ENCODE results near the gene SLF2. TPM values are rescaled to one million over a fixed set of nuclear protein-coding genes. Genes with fewer than 3 reads are reported as not detected.

The SLF2 gene
- total RNA-seq, 1 donor from 2014 or later, result 16.4 TPM

DNA sequence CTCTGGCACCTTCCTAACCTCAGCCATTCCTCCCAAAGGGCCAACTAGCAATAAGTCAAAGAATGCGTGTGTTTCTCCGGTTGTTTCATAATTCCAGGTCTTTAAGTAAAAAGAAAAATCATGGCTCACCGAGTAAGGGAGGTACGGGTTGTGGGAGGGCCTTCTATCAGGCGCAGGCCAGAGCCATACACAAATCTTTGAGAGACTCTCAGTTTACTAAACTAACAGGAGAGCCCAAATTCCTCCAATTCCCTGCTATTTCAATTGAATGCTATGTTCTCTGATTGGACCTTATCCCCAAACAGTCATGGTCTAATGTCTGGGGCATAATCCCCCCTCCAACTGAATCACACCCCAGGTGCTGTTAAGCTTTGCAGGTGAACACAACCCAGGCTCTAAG, 26.2 kb upstream of the SLF2 start:
- Histone ChIP-seq H3K4me3 (no peak overlapping the region), H3K27me3 (ENCODE audit: low read depth) (peaks cover 49% of the 10 kb centered on the region), H3K36me3 (no peaks in the 10 kb centered on the region), H3K9me3 (replicated peaks) (no peaks in the 10 kb centered on the region), H3K27ac (replicated peaks) (peak overlapping the region; percentile 73), H3K4me1 (peaks cover 23% of the 10 kb centered on the region)
- intact Hi-C loops (cut with micrococcal nuclease), result no loop called here
- TF ChIP-seq CTCF (IDR thresholded peaks at IDR 0.05; ENCODE audit: borderline replicate concordance), result no peak
- DNase-seq, result no peak

GRCh38 chr10:100886963-100887362, 25.8 kb upstream of the SLF2 start:
- Histone ChIP-seq H3K27ac (replicated peaks) (peak overlapping the region; percentile 73), H3K9me3 (replicated peaks) (no peaks in the 10 kb centered on the region), H3K36me3 (no peaks in the 10 kb centered on the region), H3K4me1 (peaks cover 21% of the 10 kb centered on the region), H3K4me3 (no peak overlapping the region), H3K27me3 (ENCODE audit: low read depth) (peaks cover 50% of the 10 kb centered on the region)
- no peak for TF ChIP-seq CTCF (IDR thresholded peaks at IDR 0.05; ENCODE audit: borderline replicate concordance)
- intact Hi-C loops (cut with micrococcal nuclease), result no loop called here
- DNase-seq, result peak; percentile 52

DNA sequence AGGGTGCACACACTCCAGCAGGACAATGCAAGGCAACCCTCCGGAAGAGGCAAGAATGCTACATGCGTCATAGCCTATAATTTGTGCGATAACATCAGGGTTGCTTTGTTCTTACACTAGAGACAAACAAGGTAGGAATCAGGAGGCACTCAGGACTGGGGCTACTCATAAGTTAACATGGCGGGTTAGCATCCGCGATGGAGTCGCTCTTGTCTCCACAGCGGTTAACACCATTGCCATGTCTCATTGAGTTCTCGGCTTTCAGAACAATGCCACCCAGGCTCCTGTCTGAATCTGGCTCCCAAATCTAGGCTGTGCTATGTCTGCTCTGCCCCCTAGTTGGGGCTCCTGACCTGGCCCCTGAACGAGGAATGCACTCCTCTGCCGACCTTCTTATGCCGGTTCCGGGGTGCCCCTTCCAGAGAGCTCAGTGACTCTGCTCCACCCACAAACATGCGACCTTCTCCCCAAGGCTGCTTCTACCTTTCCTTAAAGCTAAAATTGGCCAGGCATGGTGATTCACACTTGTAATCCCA, 24.9 kb upstream of the SLF2 start:
- H3K4me1 ChIP-seq, result peaks cover 12% of the 10 kb centered on the region
- H3K27me3 ChIP-seq (ENCODE audit: low read depth), result peaks cover 56% of the 10 kb centered on the region
- no peak for TF ChIP-seq CTCF (IDR thresholded peaks at IDR 0.05; ENCODE audit: borderline replicate concordance)
- H3K27ac ChIP-seq (replicated peaks), result peak overlapping the region; percentile 73
- H3K9me3 ChIP-seq (replicated peaks), result no peaks in the 10 kb centered on the region
- no peak overlapping the region for H3K4me3 ChIP-seq
- H3K36me3 ChIP-seq, result no peaks in the 10 kb centered on the region
- intact Hi-C loops (cut with micrococcal nuclease), result no loop called here
- DNase-seq, result no peak

GRCh38 chr10:100888957-100889356, 23.8 kb upstream of the SLF2 start:
- H3K4me1 ChIP-seq, result peaks cover 9% of the 10 kb centered on the region
- H3K36me3 ChIP-seq, result no peaks in the 10 kb centered on the region
- no peak overlapping the region for H3K27ac ChIP-seq (replicated peaks)
- intact Hi-C loops (cut with micrococcal nuclease), result no loop called here
- no peaks in the 10 kb centered on the region for H3K9me3 ChIP-seq (replicated peaks)
- no peak overlapping the region for H3K4me3 ChIP-seq
- TF ChIP-seq CTCF (IDR thresholded peaks at IDR 0.05; ENCODE audit: borderline replicate concordance), result peak; percentile 14
- DNase-seq, result no peak
- peaks cover 56% of the 10 kb centered on the region for H3K27me3 ChIP-seq (ENCODE audit: low read depth)

GRCh38 chr10:100889546-100889945, 23.2 kb upstream of the SLF2 start:
- Histone ChIP-seq H3K4me3 (no peak overlapping the region), H3K27me3 (ENCODE audit: low read depth) (peaks cover 62% of the 10 kb centered on the region), H3K9me3 (replicated peaks) (no peaks in the 10 kb centered on the region), H3K4me1 (peaks cover 9% of the 10 kb centered on the region), H3K27ac (replicated peaks) (peak overlapping the region; percentile 58), H3K36me3 (no peaks in the 10 kb centered on the region)
- intact Hi-C loops (cut with micrococcal nuclease), result no loop called here
- no peak for DNase-seq
- TF ChIP-seq CTCF (IDR thresholded peaks at IDR 0.05; ENCODE audit: borderline replicate concordance), result no peak

Measured in left ventricle myocardium inferior (tissue), 1 donor.